ENCODE results near the gene ARFGAP2. TPM values are rescaled to one million over a fixed set of nuclear protein-coding genes. Genes with fewer than 3 reads are reported as not detected.

ARFGAP2 gene
- total and polyA plus RNA-seq, 9 of the 15 experiments (the other 6 are each of a cell fraction or from before 2014, with no cell fraction given) = 29.1 to 140 (median 90.1) TPM

- no peak for TF ChIP-seq ZBTB2 (IDR thresholded peaks at IDR 0.05)
- no peak for TF ChIP-seq ZSCAN32 (CRISPR knock-in tag; IDR thresholded peaks at IDR 0.05)
- TF ChIP-seq ZNF347 (CRISPR knock-in tag; IDR thresholded peaks at IDR 0.05; ENCODE audit: low read depth) = no peak
- TF ChIP-seq KHSRP (IDR thresholded peaks at IDR 0.05) = no peak
- TF ChIP-seq SMARCC2 (IDR thresholded peaks at IDR 0.05; ENCODE audit: low read depth) = no peak
- no peak for TF ChIP-seq ZSCAN29 (IDR thresholded peaks at IDR 0.05)
- no peak for TF ChIP-seq CEBPZ (IDR thresholded peaks at IDR 0.05; ENCODE audit: borderline replicate concordance, low read depth, low read length)
- no peak for TF ChIP-seq ZNF785 (CRISPR knock-in tag; IDR thresholded peaks at IDR 0.05)
- no peak for TF ChIP-seq ZNF764 (CRISPR knock-in tag; IDR thresholded peaks at IDR 0.05; ENCODE audit: low read depth)
- TF ChIP-seq SIRT6 (IDR thresholded peaks at IDR 0.05; ENCODE audit: low read depth, low read length) = no peak
- TF ChIP-seq SUPT5H (IDR thresholded peaks at IDR 0.05) = no peak
- no peak for TF ChIP-seq HDAC3 (IDR thresholded peaks at IDR 0.05; ENCODE audit: borderline replicate concordance, partially characterized antibody)
- TF ChIP-seq HOXB6 (CRISPR knock-in tag; IDR thresholded peaks at IDR 0.05; ENCODE audit: borderline replicate concordance) = no peak
- no peak for TF ChIP-seq NKRF (IDR thresholded peaks at IDR 0.05; ENCODE audit: borderline replicate concordance)
- TF ChIP-seq RFX5 (IDR thresholded peaks at IDR 0.05; ENCODE audit: low read depth, low read length) = no peak
- TF ChIP-seq HNRNPH1 (optimal IDR thresholded peaks at IDR 0.05; ENCODE audit: low read depth, low read length) = no peak
- no peak for TF ChIP-seq ZNF354B (CRISPR knock-in tag; IDR thresholded peaks at IDR 0.05)
- TF ChIP-seq NFYB (IDR thresholded peaks at IDR 0.05; ENCODE audit: extremely low read depth, insufficient read length) = no peak
- no peak for TF ChIP-seq ZNF395 (CRISPR knock-in tag; IDR thresholded peaks at IDR 0.05)
- TF ChIP-seq EHMT2 (IDR thresholded peaks at IDR 0.05) = peak; percentile 39; the same call in 1 of the 2 replicates
- no peak for TF ChIP-seq ZNF589 (CRISPR knock-in tag; IDR thresholded peaks at IDR 0.05; ENCODE audit: low read depth)
These were observed 46.1 kb downstream of the ARFGAP2 start (continued) for GRCh38 chr11:47130543-47130942.
